GM13977 (cell line): ENCODE results near the gene TUBA3E.
"Not testable (repeated sequence)": the region's sequence is repeated elsewhere in the genome, so short reads cannot be mapped to it uniquely, and the experiment has no call there.

ENCODE experiments used
- DNase-seq: peaks from one replicate; pipeline ENCODE4 v3.0.0; 2012; ENCODE audit warnings: low spot score
- CTCF ChIP-seq: IDR thresholded peaks from 2 replicates; pipeline ENCODE4 v1.5.1; 2012; ENCODE audit warnings: mild to moderate bottlenecking, control low read depth; ENCODE audit not compliant: insufficient read depth; ENCODE audit errors: extremely low read depth, missing control alignments
- in situ Hi-C: fragments of 300-500 bp; cut with MboI; formaldehyde crosslinking; loops from one replicate; pipeline ENCODE4 v1.12.0; 2022; ENCODE audit warnings: low sequenced_read_pairs, low pct_unique_long_range_greater_than_20kb, mixed read lengths, inconsistent platforms; ENCODE audit not compliant: unreplicated experiment

The TUBA3E gene

DNA sequence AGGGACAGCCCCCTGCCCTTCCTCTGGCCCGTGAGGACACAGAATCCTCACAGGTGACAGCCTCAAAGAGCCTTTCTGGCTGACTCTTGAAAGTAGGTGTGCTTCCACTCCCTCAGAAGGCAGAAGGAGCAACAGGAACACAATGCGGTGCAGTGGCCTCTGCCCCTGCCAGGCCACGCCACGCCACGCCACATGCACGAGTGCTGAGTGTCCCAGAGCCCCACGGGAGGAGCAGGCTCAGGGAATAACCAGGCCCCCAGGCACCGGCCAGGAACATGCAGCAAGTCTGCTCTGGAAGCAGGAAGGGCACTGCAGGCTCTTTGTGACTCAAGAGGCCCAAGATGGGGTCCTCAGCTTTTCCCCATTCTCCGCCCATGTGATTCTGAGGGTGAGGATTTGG is 35.3 kb downstream of the TUBA3E start:
- in situ Hi-C loops, result loop anchor here (25.0 kb wide), 1 partner anchor 149 kb away; no protein-coding TSS in a partner anchor
- DNase-seq, result no peak
- TF ChIP-seq CTCF, result no peak

- in situ Hi-C loops, result loop anchor here (25.0 kb wide), 1 partner anchor 150 kb away; no protein-coding TSS in a partner anchor
Measured at GRCh38 chr2:130162486-130162885, 35.8 kb downstream of the TUBA3E start.

DNA sequence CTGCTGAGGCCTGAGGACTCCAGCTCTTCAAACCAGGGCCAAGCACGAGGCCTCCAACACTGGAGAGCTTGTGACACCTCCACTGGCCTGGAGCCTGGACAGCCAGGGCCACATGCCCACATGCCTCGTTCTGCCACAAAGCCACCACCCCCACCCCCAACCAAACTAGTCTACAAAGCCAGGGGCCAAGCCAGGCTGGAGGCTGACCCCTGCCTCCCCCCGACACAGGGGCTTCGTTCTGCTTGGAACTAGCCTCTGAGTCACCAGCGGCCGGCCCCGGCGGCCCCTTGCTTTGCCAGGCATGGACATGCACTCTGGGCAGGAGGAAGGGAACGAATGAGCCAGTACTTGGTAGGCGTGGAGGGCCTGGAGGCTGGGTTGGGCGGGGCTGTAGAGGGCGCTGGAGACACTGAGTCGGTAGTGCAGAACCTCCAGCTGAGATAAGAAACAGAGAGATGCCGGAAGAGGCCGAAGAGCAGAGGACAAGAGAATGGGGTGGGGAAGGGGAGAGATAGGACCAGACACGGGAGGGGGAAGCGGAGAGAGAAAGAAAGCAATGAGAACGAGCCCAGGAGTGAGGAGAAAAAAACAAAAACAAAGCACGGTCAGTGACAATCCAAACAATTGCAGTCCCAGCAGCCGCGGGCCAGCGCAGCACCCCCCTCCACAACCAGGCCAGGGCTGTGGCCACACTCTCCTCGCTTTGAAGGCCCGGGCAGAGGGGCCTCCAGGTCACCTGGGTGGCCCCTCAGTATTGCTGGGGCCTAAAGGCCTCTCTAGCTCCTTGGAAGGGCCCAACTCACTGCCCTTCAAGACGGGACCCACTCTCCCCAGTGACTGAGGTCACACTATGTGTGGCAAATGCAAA is 37.2 kb downstream of the TUBA3E start:
- in situ Hi-C loops, result loop anchor here (25.0 kb wide), 1 partner anchor 151 kb away; no protein-coding TSS in a partner anchor
- DNase-seq, result not testable (repeated sequence)

More at GRCh38 chr2:130162486-130162885, 35.8 kb downstream of the TUBA3E start:
- not testable (repeated sequence) for DNase-seq

DNA sequence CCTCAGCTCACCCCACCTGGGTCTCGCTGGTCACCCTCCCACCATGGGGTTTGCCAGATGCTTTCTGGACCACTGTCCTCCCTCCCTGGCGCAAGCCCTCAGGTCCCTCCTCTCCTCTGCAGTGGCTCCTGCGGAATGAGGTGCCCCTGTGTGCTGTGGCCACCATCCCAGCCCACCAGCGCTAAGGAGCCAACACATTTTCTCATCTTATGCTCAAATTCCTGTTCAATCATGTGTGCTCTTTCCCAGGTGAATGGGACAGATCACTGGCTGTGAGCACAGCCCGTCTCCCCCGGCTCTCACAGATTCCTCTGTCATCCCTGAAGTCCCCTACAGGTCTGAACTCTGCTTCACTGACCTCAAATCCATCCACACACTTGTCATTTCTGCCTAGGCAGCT is 38.1 kb downstream of the TUBA3E start:
- in situ Hi-C loops, result loop anchor here (25.0 kb wide), 1 partner anchor 152 kb away; no protein-coding TSS in a partner anchor
- no peak for DNase-seq
- no peak for TF ChIP-seq CTCF

- DNase-seq, result not testable (repeated sequence)
Measured at GRCh38 chr2:130159376-130159775, 38.9 kb downstream of the TUBA3E start.

GRCh38 chr2:130158631-130159030 is 39.6 kb downstream of the TUBA3E start:
- in situ Hi-C loops, result loop anchor here (25.0 kb wide), 1 partner anchor 154 kb away; no protein-coding TSS in a partner anchor
- no peak for TF ChIP-seq CTCF
- DNase-seq, result no peak

More at GRCh38 chr2:130159376-130159775, 38.9 kb downstream of the TUBA3E start:
- in situ Hi-C loops, result loop anchor here (25.0 kb wide), 1 partner anchor 153 kb away; no protein-coding TSS in a partner anchor

- peak; percentile 39 for TF ChIP-seq CTCF
- in situ Hi-C loops, result loop anchor here (25.0 kb wide), 1 partner anchor 154 kb away; no protein-coding TSS in a partner anchor
- peak; percentile 68 for DNase-seq
Measured at GRCh38 chr2:130157825-130158514, 40.3 kb downstream of the TUBA3E start.

DNA sequence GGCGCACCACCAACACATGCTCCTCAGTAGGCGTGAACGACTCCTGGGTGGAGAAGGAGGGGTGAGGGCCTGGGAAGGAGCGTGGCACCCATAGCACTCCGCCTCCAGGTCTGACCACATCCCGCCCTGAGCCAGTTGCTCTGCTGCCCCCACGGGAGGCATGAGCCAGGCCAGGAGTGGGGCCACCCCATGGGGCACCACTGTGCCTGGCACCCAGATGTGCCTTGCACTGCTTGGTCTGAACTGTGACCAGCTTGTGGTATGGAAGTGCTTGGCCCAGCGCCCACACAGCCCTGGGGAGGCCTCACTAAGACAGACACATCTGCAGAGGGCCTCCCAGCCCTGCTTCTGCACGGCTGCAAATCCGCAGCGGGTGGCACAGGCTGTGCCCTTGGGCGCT is 40.9 kb downstream of the TUBA3E start:
- in situ Hi-C loops, result loop anchor here (25.0 kb wide), 1 partner anchor 155 kb away; no protein-coding TSS in a partner anchor
- not testable (repeated sequence) for DNase-seq
